MCF 10A (cell line): Measurements from ENCODE around the gene ITGB3. TPM values are rescaled to one million over a fixed set of nuclear protein-coding genes. Genes with fewer than 3 reads are reported as not detected.

Experiments used
- BruUV-seq: library from RNA; stranded (reverse); fragments of 400-500 nt; replicated peaks from 2 replicates; lab custom pipeline; 2021; lab: Mats Ljungman, UMichigan
- CTCF ChIA-PET: fragments of 300-600 bp; sonication (Branson Sonifier 250); formaldehyde crosslinking; extraction: SDS; loops from one replicate; lab custom pipeline; 2021; ENCODE audit warnings: antibody characterized with exemption, inconsistent platforms; lab: Yijun Ruan, JAX
- POLR2A ChIA-PET: fragments of 300-600, 350-650 bp; sonication (Branson Sonifier 250); formaldehyde crosslinking; extraction: SDS; loops from one replicate; lab custom pipeline; 2020; ENCODE audit warnings: antibody characterized with exemption, inconsistent platforms; lab: Yijun Ruan, JAX
- DNase-seq: peaks from one replicate; pipeline ENCODE4 v3.0.0-alpha.2; 2018; ENCODE audit not compliant: unreplicated experiment
- H3K27ac Mint-ChIP-seq: one replicate; pipeline ENCODE4 v1.8.0; 2022; ENCODE audit warnings: mild to moderate bottlenecking, low read depth, mixed read lengths; ENCODE audit not compliant: unreplicated experiment
- H3K27me3 Mint-ChIP-seq: one replicate; pipeline ENCODE4 v1.8.0; 2022; ENCODE audit warnings: mixed read lengths; ENCODE audit not compliant: insufficient read depth, unreplicated experiment
- H3K36me3 Mint-ChIP-seq: one replicate; pipeline ENCODE4 v1.8.0; 2022; ENCODE audit warnings: mild to moderate bottlenecking, moderate library complexity, mixed read lengths; ENCODE audit not compliant: insufficient read depth, unreplicated experiment
- H3K4me1 Mint-ChIP-seq: one replicate; pipeline ENCODE4 v1.8.0; 2022; ENCODE audit warnings: mixed read lengths; ENCODE audit not compliant: insufficient read depth, unreplicated experiment
- H3K4me3 Mint-ChIP-seq: one replicate; pipeline ENCODE4 v1.8.0; 2022; ENCODE audit warnings: mild to moderate bottlenecking, moderate library complexity, mixed read lengths; ENCODE audit not compliant: unreplicated experiment
- H3K9me3 Mint-ChIP-seq: one replicate; pipeline ENCODE4 v1.8.0; 2022; ENCODE audit warnings: mixed read lengths; ENCODE audit not compliant: unreplicated experiment
- intact Hi-C: fragments of 100-400 bp; cut with micrococcal nuclease; formaldehyde crosslinking; loops from 2 replicates; pipeline ENCODE4 v1.14.1; 2022
- total RNA-seq: library from RNA; stranded (reverse); gene quantifications from 2 replicates; pipeline ENCODE4 v1.2.3, GENCODE V29; 2022
- TF ChIP-seq, protein P1 (sequence below): fragments of 200-600 bp; IDR thresholded peaks from one replicate; pipeline ENCODE4 v1.8.0; 2022; ENCODE audit warnings: antibody characterized with exemption, mild to moderate bottlenecking; ENCODE audit not compliant: unreplicated experiment

The ITGB3 gene
- total RNA-seq, 1 experiment from 2014 or later = 1.1 TPM

DNA sequence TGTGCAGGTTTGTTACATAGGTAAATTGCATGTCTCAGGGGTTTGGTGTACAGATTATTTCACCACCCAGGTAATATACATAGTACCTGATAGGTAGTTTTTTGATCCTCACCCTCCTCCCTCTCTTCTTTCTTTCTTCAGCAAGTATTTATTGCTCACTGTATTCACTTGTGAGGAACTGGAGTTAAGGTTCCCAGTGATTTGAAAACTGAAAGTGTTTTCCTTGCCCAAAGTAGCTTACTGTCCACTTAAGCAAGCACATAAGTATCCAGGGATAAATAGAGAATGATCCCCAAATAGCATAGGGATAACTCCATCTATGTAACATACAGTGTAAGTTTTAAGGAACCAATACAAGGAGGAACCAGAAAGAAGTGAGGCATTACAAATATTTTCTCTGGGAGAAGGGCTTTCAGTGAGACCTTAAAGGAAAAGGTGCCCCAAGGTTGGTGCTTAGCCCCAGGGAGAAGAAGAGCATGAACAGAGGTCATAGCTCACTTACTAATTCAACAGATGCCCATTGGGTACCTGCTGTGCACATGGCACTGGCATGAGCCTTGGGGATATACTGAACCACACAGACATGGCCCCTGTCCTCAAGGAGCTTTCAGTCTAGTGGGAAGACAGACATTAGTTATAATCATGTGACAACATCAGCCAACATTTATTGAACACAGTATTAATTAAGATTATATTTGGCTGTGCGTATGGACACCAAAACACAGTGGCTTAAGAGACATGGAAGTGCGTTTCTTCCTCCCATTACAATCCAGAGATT lies 27.5 kb upstream of the ITGB3 start:
- BruUV-seq = no TSS peak
- peaks cover 39% of the 10 kb centered on the region for H3K4me1 Mint-ChIP-seq
- intact Hi-C loops = no loop called here

GRCh38 chr17:47227862-47228261 lies 25.8 kb upstream of the ITGB3 start:
- H3K4me3 Mint-ChIP-seq = no peak overlapping the region
- no peak for DNase-seq
- POLR2A ChIA-PET = no interaction called here
- no peak overlapping the region for H3K27ac Mint-ChIP-seq
- no peaks in the 10 kb centered on the region for H3K36me3 Mint-ChIP-seq
- BruUV-seq = no TSS peak
- TF ChIP-seq, protein P1, sequence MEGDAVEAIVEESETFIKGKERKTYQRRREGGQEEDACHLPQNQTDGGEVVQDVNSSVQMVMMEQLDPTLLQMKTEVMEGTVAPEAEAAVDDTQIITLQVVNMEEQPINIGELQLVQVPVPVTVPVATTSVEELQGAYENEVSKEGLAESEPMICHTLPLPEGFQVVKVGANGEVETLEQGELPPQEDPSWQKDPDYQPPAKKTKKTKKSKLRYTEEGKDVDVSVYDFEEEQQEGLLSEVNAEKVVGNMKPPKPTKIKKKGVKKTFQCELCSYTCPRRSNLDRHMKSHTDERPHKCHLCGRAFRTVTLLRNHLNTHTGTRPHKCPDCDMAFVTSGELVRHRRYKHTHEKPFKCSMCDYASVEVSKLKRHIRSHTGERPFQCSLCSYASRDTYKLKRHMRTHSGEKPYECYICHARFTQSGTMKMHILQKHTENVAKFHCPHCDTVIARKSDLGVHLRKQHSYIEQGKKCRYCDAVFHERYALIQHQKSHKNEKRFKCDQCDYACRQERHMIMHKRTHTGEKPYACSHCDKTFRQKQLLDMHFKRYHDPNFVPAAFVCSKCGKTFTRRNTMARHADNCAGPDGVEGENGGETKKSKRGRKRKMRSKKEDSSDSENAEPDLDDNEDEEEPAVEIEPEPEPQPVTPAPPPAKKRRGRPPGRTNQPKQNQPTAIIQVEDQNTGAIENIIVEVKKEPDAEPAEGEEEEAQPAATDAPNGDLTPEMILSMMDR = no peak
- H3K27me3 Mint-ChIP-seq = no peaks in the 10 kb centered on the region
- H3K9me3 Mint-ChIP-seq = no peaks in the 10 kb centered on the region
- intact Hi-C loops = no loop called here
- H3K4me1 Mint-ChIP-seq = peaks cover 38% of the 10 kb centered on the region
- CTCF ChIA-PET = interaction anchor here (1.7 to 3.5 kb wide), 2 partner anchors 13 to 87 kb away, joined by 9 to 90 read pairs; no protein-coding TSS in a partner anchor

More for the DNA sequence above, 27.5 kb upstream of the ITGB3 start:
- Mint-ChIP-seq H3K9me3 (no peaks in the 10 kb centered on the region), H3K4me3 (no peak overlapping the region), H3K27ac (peak overlapping the region; percentile 90), H3K36me3 (no peaks in the 10 kb centered on the region), H3K27me3 (no peaks in the 10 kb centered on the region)
- DNase-seq = no peak
- TF ChIP-seq, protein P1 = no peak
- CTCF ChIA-PET = interaction anchor here (0.6 to 2.1 kb wide), 2 partner anchors 89 to 572 kb away, joined by 3 to 9 read pairs; no protein-coding TSS in a partner anchor
- POLR2A ChIA-PET = interaction anchor here (0.7 to 1.8 kb wide), 4 partner anchors 12 to 87 kb away, joined by 3 to 5 read pairs (median 4); no protein-coding TSS in a partner anchor

DNA sequence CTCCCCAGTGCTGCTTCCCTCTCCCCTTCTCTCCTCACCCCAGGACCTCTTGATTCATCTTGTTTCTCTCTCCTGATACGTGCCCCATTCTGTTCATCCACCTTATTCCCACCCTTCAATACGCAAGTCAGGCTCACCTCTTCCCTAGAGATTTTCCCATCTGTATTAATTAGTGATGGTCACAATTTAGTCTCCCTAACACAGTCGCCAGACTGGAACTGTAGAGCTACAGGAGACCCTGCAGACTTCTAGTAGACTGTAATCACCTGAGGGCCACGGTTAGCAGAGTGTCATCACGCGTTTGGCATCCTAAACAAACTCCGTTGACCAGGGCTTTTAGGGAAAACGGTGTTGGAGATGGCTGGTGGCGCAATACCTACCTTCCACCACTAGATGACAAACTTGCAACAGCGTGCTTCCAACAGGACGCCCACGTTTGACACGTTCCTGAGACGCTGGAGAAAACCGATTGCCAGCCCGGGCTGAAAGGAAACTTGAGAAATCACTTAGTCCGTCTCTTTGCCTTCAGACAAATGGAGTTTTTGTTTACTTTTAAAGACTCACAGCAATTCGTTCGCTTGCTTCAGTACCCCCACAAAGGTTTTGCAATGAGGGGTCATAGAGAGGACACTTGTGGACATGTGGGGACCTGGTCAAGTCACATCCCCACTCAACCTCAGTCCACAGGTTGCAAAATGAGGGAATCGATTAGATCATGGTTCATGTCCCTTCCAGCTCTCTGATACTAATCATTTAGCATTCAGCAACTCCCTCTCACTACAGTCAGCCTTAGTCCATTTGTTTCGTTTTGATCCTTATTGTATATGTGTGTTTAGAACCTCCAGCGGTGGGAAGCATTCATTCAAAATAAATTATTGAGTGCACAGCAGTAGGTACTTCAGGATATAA lies 23.8 kb upstream of the ITGB3 start:
- Mint-ChIP-seq H3K9me3 (no peaks in the 10 kb centered on the region), H3K27me3 (no peaks in the 10 kb centered on the region), H3K36me3 (no peaks in the 10 kb centered on the region), H3K27ac (no peak overlapping the region), H3K4me1 (peaks cover 30% of the 10 kb centered on the region), H3K4me3 (peak overlapping the region; percentile 19)
- POLR2A ChIA-PET = interaction anchor here (0.8 to 1.8 kb wide), 3 partner anchors 10 to 86 kb away, joined by 4 to 7 read pairs (median 5); no protein-coding TSS in a partner anchor
- no TSS peak for BruUV-seq
- DNase-seq = peak; percentile 95
- CTCF ChIA-PET = interaction anchor here (0.6 to 3.5 kb wide), 24 partner anchors 11 to 434 kb away, joined by 3 to 90 read pairs (median 4); no protein-coding TSS in a partner anchor
- intact Hi-C loops = loop anchor here (1.0 kb wide), 1 partner anchor 86 kb away; no protein-coding TSS in a partner anchor
- TF ChIP-seq, protein P1 = peak; percentile 98
